RWPE1 (cell line): ENCODE results near the gene FHL1.

Source experiments
- CTCF ChIA-PET: fragments of 350-600 bp; sonication (Branson Sonifier 250); formaldehyde crosslinking; extraction: SDS; loops from one replicate; lab custom pipeline; 2021; lab: Yijun Ruan, JAX
- POLR2A ChIA-PET: fragments of 400-600 bp; formaldehyde crosslinking; extraction: SDS; loops from one replicate; lab custom pipeline; 2020; ENCODE audit warnings: antibody characterized with exemption; ENCODE audit not compliant: low non-redundant PET; lab: Yijun Ruan, JAX
- DNase-seq: peaks from one replicate; pipeline ENCODE4 v3.0.0; 2012; ENCODE audit warnings: low spot score
- H3K27ac ChIP-seq: fragments of 450-650 bp; 2 replicates; pipeline ENCODE4 v1.5.1; 2017
- TF ChIP-seq, protein P1 (sequence below): fragments of 450-650 bp; conservative IDR thresholded peaks from 2 replicates; pipeline ENCODE4 v1.5.1; 2017; ENCODE audit warnings: low read depth, mild to moderate bottlenecking

The FHL1 gene

DNA sequence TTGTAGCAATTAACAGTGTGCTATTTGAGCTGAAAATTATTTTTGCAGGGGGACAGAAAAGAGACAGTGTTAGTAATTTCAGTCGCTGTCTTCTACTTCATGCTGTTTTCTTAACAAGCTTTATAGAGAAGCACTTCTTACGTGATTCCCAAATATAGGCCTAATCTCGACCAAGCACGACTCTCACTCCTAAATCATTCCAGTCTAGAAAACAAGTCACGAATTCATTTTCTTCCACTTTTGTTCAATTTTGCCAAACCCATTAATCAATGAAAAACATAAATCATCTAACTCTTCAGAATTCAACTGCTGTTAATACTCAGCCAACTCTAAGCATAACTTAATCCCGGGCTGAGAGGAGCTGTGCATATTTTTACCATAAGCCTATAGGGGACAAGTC, 21.0 kb upstream of the FHL1 start:
- H3K27ac ChIP-seq, result no peak overlapping the region
- POLR2A ChIA-PET, result no interaction called here
- CTCF ChIA-PET, result no interaction called here
- TF ChIP-seq, protein P1, sequence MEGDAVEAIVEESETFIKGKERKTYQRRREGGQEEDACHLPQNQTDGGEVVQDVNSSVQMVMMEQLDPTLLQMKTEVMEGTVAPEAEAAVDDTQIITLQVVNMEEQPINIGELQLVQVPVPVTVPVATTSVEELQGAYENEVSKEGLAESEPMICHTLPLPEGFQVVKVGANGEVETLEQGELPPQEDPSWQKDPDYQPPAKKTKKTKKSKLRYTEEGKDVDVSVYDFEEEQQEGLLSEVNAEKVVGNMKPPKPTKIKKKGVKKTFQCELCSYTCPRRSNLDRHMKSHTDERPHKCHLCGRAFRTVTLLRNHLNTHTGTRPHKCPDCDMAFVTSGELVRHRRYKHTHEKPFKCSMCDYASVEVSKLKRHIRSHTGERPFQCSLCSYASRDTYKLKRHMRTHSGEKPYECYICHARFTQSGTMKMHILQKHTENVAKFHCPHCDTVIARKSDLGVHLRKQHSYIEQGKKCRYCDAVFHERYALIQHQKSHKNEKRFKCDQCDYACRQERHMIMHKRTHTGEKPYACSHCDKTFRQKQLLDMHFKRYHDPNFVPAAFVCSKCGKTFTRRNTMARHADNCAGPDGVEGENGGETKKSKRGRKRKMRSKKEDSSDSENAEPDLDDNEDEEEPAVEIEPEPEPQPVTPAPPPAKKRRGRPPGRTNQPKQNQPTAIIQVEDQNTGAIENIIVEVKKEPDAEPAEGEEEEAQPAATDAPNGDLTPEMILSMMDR, result no peak
- DNase-seq, result no peak

DNA sequence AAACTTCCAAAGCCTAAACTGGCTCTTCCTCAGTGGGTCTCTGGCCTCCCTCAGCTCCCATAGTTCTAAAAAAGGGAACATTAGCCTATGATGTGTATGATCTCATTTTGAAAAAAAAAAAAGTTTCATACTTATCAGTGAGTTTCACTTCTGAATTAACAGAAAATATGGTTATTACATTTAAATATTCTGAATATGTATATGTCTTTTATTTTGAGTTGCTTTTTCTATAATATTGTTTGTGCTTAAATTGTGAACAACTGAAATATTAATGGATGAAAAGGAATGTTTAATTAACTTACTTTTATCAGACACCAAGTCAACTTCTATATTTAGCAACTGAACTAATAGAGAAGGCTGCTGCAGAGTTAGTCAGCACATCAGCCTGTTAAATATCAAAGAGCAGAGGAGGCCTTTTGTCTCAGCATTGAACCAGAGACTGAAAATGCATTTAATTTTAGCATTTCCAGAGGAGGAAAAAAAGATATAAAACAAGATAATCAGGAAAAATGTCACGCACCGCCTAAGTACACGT, 20.4 kb upstream of the FHL1 start:
- TF ChIP-seq, protein P1, result no peak
- POLR2A ChIA-PET, result no interaction called here
- no peak overlapping the region for H3K27ac ChIP-seq
- CTCF ChIA-PET, result no interaction called here
- no peak for DNase-seq

DNA sequence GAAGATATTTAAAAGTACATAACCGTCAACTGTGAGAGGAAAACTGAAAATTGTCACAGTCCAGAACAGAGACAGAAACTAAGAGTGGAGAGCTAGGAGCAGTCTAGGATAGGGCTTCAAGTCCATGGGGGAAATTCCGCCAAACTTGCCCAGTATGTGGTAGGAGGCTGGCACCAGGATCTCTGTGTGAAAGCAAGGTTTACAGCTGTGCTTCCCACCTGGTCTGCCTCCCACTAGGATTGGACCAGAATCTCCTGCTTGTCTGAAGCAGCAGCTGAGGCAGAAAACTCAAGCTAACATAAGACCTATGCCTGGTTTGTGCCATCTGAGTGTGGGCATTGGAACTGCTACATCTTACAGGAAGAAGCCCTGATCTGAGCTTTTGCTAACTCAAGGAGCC, 18.6 kb upstream of the FHL1 start:
- no peak for DNase-seq
- ChIA-PET CTCF (interaction anchor here (0.6 kb wide), 1 partner anchor 23 kb away, joined by 4 read pairs; no protein-coding TSS in a partner anchor), POLR2A (no interaction called here)
- H3K27ac ChIP-seq, result no peak overlapping the region
- TF ChIP-seq, protein P1, result no peak

DNA sequence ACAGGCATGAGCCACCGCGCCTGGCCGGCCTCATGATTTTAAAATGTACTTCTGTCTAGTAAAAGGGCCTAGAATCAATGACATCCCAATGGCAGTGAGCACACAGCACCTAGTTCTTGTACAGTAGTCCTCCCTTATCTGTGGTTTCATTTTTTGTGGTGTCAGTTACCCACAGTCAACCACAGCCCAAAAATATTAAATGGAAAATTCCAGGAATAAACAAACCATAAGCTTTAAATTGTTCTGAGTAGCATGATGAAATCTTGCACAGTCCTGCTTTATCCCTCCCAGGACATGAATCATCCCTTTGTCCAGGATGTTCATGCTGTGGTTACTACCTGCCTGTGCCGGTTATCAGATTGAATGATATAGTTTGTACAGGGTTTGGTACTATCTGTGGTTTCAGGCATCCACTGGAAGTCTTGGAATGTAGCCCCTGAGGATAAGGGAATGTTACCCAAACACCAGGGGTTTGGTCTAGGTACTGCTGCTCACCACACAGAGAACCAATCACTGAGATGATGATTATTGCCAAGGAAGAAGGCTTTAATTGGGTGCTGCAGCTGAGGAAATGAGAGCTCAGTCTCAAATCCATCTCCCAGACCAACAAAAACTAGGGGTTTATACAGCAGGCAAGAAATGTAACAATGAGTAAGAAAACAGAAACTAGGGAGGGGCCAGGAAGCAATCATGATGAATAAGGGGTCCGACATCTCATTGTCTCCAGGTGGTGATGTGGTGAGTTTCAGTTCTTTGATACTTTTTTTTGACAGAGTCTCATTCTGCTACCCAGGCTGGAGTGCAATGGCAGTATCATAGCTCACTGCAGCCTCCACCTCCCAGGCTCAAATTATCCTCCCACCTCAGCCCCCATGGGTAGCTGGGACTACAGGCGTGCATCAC, 16.2 kb upstream of the FHL1 start:
- ChIA-PET POLR2A (no interaction called here), CTCF (no interaction called here)
- peak overlapping the region; percentile 96 for H3K27ac ChIP-seq
- peak; percentile 64 for DNase-seq
- TF ChIP-seq, protein P1, result no peak

DNA sequence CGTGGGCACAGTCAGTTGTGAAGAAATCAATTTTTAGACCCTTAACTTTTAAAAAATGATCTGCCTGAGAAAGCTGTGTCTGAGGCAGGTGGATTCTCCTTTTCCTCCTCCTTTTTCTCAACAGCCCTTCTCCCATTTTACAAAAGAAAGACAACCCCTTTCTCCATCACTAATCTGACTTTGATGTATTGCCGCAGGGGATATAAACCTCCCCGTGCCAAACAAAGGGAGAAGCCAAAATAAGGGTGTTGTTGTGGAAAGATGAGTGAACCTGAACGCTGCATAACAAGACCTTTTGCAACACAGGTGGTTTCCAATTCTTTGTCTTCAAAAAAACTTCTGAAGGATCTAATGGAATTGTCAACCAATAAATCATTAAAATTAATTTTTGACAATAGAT, 8.4 kb upstream of the FHL1 start:
- no peak overlapping the region for H3K27ac ChIP-seq
- TF ChIP-seq, protein P1, result no peak
- no peak for DNase-seq
- ChIA-PET CTCF (no interaction called here), POLR2A (no interaction called here)

DNA sequence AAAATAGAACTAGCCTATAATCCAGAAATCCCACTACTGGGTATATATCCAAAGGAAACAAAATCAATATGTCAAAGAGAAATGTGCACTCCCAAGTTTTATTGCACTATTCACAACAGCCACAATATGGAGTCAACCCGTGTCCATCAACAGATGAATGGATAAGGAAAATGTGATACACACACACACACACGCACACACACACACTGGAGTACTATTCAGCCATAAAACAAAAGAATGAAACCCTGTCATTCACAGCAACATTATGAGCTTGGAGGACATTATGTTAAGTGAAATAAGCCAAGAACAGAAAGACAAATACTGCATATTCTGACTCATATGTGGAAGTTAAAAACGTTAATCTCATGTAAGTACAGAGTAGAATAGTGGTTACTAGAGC, 5.8 kb upstream of the FHL1 start:
- DNase-seq, result no peak
- ChIA-PET POLR2A (no interaction called here), CTCF (no interaction called here)
- TF ChIP-seq, protein P1, result no peak
- H3K27ac ChIP-seq, result no peak overlapping the region
